ENCODE measurements around the gene PPFIA1. TPM values are rescaled to one million over a fixed set of nuclear protein-coding genes. Genes with fewer than 3 reads are reported as not detected.

PPFIA1 gene
- total and polyA plus RNA-seq, 2 of the 13 experiments (the other 11 are each of a cell fraction or from before 2014, with no cell fraction given) = 29.9 to 45.2 TPM

GRCh38 chr11:70399681-70400112, 129.2 kb downstream of the PPFIA1 start (continued):
- TF ChIP-seq ZBED4 (CRISPR knock-in tag; IDR thresholded peaks at IDR 0.05; ENCODE audit: borderline replicate concordance) (no peak; the same call in 1 of the 2 replicates), ZNF260 (CRISPR knock-in tag; IDR thresholded peaks at IDR 0.05; ENCODE audit: borderline replicate concordance, low read depth) (no peak), GABPB1 (CRISPR knock-in tag; IDR thresholded peaks at IDR 0.05) (peak; percentile 53), E2F5 (CRISPR knock-in tag; conservative IDR thresholded peaks at IDR 0.05) (no peak), MIER2 (CRISPR knock-in tag; IDR thresholded peaks at IDR 0.05) (no peak), ESRRA (CRISPR knock-in tag; IDR thresholded peaks at IDR 0.05; ENCODE audit: low read depth) (0 out of 2 replicates have a peak, but pooled peaks have one; percentile 39), POLR2G (IDR thresholded peaks at IDR 0.05; ENCODE audit: low read depth, low read length) (peak; percentile 46; the same call in 1 of the 2 replicates), ELF1 (CRISPR knock-in tag; IDR thresholded peaks at IDR 0.05) (no peak), ZNF124 (CRISPR knock-in tag; IDR thresholded peaks at IDR 0.05) (no peak), ZNF280B (CRISPR knock-in tag; IDR thresholded peaks at IDR 0.05; ENCODE audit: borderline replicate concordance) (no peak), ZNF816 (CRISPR knock-in tag; IDR thresholded peaks at IDR 0.05; ENCODE audit: borderline replicate concordance) (no peak), ZMYM4 (CRISPR knock-in tag; IDR thresholded peaks at IDR 0.05) (no peak), ZNF142 (CRISPR knock-in tag; IDR thresholded peaks at IDR 0.05) (no peak), SATB2 (CRISPR knock-in tag; IDR thresholded peaks at IDR 0.05) (no peak), MXD1 (CRISPR knock-in tag; IDR thresholded peaks at IDR 0.05) (no peak), CREBL2 (CRISPR knock-in tag; IDR thresholded peaks at IDR 0.05; ENCODE audit: borderline replicate concordance) (no peak), ZBTB42 (CRISPR knock-in tag; IDR thresholded peaks at IDR 0.05) (no peak)

Data from HepG2 (cell line).